Right lobe of liver (tissue), 6 donors: ENCODE results near the gene TNS1. TPM values are rescaled to one million over a fixed set of nuclear protein-coding genes. Genes with fewer than 3 reads are reported as not detected.

Experiments
- ATAC-seq, 4 donors: fragments of 200-7000 bp; cut with Tn5 transposase; one replicate each; pipeline ENCODE4 v1.9.1; 2020; ENCODE audit warnings: mild to moderate bottlenecking in 4 of 4, moderate library complexity in 4 of 4
- DNase-seq, 3 donors: peaks; one replicate each; pipeline ENCODE4 v3.0.0-alpha.2; 2020
- H3K27ac ChIP-seq, 3 donors: fragments of 200-600 bp; one replicate each; pipeline ENCODE4 v1.8.0; 2022
- H3K27me3 ChIP-seq, 2 donors: fragments of 200-600 bp; one replicate each; pipeline ENCODE4 v1.8.0; 2022
- H3K36me3 ChIP-seq, 4 donors: fragments of 200-600 bp; sonication (generic) in 1 of 4; one replicate each; pipeline versions ENCODE4 v1.5.1 to v1.8.0; 2017 to 2022; ENCODE audit warnings: control low read depth in 1 of 4
- H3K4me1 ChIP-seq, 4 donors: fragments of 200-600 bp; sonication (generic) in 1 of 4; one replicate each; pipeline versions ENCODE4 v1.5.1 to v1.8.0; 2017 to 2022; ENCODE audit warnings: control low read depth in 1 of 4
- H3K4me3 ChIP-seq, 3 donors: fragments of 200-600 bp; one replicate each; pipeline ENCODE4 v1.8.0; 2022
- H3K9me3 ChIP-seq, 4 donors: fragments of 200-600 bp; sonication (generic) in 1 of 4; one replicate each; pipeline versions ENCODE4 v1.5.1 to v1.8.0; 2017 to 2022; ENCODE audit warnings: control low read depth in 1 of 4
- POLR2A ChIP-seq: fragments of 450-650 bp; IDR thresholded peaks from one replicate; pipeline ENCODE4 v1.6.1; 2017; ENCODE audit warnings: antibody characterized with exemption, mild to moderate bottlenecking
- WGBS: methylation state at CpG from one replicate; pipeline ENCODE4 v1.1.6; 2018; ENCODE audit warnings: low coverage, low lambda C conversion rate; ENCODE audit not compliant: insufficient coverage; ENCODE audit errors: missing lambda C conversion rate; 5-methylcytosine and 5-hydroxymethylcytosine counted together
- intact Hi-C, 2 donors: fragments of 100-400 bp; cut with DNase I; formaldehyde crosslinking; loops; one replicate each; pipeline versions ENCODE4 v1.11.2 to v1.14.1; 2022
- total RNA-seq, 6 experiments: library from RNA; depleted of rRNA in 2 of 6; stranded (reverse); fragments of >200 nt in 2 of 6; fragmentation: NEBNext Ultra II Directional in 3 of 6; extraction: Animal tissue kit (Norgen Biotek cat#: 25700) in 3 of 6; gene quantifications; one replicate each; pipeline versions ENCODE4 v1.1.0 to v1.2.4, GENCODE V29; 2016 to 2023
- TF ChIP-seq, protein P1 (sequence below), 4 donors: fragments of 200-600 bp in 3 of 4; fragments of 450-650 bp in 1 of 4; IDR thresholded peaks; one replicate each; pipeline versions ENCODE4 v1.5.1 to v1.8.0; 2016 to 2022; ENCODE audit warnings: antibody characterized with exemption in 4 of 4, mild to moderate bottlenecking in 2 of 4
- donor health status: DM: no; HTN: yes; CAD: no.
- donor health status: DM: no; HTN: no; CAD: no.
- donor health status: DM: no; HTN: no; CAD: no.
- donor health status: DM: no; HTN: yes; CAD: no.
- donor health status: DM: no; HTN: yes; CAD: no.

Gene TNS1
- total RNA-seq, 6 experiments from 2014 or later, result 68.4 to 209 (median 99.2) TPM

DNA sequence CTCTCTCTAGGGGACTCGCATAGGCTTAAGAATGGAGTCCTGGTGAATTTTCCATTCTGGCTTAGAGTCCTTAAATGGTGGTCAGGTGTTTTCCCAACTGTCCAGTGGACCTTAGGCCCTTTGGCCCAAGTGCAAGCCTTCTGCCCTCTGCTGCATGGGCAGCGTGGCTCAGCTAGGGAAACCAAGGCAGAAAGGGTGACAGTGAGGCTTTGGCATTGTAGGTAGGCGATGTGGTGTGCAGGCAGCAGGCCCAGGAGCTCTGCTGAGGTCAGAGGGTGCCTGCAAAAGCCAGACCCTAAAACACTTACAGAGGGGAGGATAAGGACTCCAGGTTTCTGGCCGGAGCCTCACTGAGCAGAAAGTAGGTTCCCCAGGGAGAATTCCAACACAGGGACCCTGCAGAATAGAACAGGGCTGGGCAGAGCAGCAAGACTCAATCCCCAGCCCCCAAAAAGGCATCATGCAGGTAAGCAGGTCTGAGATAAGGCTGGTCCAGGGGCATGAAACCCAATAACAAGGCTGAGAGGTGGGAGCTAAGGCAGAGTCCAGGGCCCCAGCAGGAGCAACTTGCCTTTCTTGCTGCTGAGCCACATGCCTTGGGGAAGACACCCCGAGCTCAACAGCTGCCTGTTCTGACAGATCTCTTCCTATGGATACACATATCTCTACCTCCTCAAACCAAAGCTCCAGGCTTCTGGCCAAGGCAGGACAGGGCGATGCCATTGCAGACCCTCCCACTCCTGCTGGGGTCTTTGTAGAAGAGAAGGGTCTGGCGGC lies 199.7 kb downstream of the TNS1 start:
- DNase-seq (peak in 1 of 3 donors; percentile 44), ATAC-seq (peak in 1 of 4 donors; percentile 3)
- Histone ChIP-seq H3K4me3 (no peak overlapping the region), H3K36me3 (peaks cover 11 to 42% (median 29%) of the 10 kb centered on the region in 4 donors), H3K27ac (no peak overlapping the region), H3K9me3 (no peaks in the 10 kb centered on the region), H3K27me3 (no peaks in the 10 kb centered on the region), H3K4me1 (peaks cover 0 to 5% (median 0%) of the 10 kb centered on the region in 4 donors)
- TF ChIP-seq POLR2A, result no peak
- TF ChIP-seq, protein P1, sequence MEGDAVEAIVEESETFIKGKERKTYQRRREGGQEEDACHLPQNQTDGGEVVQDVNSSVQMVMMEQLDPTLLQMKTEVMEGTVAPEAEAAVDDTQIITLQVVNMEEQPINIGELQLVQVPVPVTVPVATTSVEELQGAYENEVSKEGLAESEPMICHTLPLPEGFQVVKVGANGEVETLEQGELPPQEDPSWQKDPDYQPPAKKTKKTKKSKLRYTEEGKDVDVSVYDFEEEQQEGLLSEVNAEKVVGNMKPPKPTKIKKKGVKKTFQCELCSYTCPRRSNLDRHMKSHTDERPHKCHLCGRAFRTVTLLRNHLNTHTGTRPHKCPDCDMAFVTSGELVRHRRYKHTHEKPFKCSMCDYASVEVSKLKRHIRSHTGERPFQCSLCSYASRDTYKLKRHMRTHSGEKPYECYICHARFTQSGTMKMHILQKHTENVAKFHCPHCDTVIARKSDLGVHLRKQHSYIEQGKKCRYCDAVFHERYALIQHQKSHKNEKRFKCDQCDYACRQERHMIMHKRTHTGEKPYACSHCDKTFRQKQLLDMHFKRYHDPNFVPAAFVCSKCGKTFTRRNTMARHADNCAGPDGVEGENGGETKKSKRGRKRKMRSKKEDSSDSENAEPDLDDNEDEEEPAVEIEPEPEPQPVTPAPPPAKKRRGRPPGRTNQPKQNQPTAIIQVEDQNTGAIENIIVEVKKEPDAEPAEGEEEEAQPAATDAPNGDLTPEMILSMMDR (IDR thresholded peaks at IDR 0.05), result no peak
- intact Hi-C loops, result loop anchor here in 1 of 2 donors (10.0 kb wide), 1 partner anchor 72 kb away; no protein-coding TSS in a partner anchor
- WGBS, result 90% methylated on average over 2 of the region's 7 CpGs

DNA sequence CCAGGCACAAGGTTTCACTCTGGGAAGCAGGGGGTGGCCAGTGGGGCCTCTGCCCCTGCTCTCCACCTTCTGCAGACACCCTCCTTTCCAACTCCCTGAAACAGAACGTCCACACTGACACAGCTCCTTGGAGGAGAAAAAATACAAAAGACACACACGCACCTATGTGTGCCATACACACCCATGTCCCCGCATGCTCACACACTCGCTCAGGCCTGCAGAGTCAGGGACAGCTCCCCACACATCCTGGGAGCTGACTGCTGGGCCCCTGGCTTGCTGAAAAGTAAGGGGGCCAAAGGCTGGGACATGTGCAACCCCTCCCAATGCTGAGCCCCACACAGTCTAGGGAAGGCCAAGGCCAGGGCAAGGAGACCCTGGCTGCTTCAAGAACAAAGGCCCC lies 200.5 kb downstream of the TNS1 start:
- 50% methylated on average over 1 of the region's 4 CpGs for WGBS
- ATAC-seq (no peak), DNase-seq (peak in 1 of 3 donors; percentile 35)
- Histone ChIP-seq H3K4me3 (no peak overlapping the region), H3K9me3 (no peaks in the 10 kb centered on the region), H3K4me1 (peaks cover 0 to 1% (median 0%) of the 10 kb centered on the region in 4 donors), H3K36me3 (peaks cover 4 to 34% (median 26%) of the 10 kb centered on the region in 4 donors), H3K27me3 (no peaks in the 10 kb centered on the region), H3K27ac (no peak overlapping the region)
- TF ChIP-seq POLR2A, result no peak
- TF ChIP-seq, protein P1 (IDR thresholded peaks at IDR 0.05), result no peak
- intact Hi-C loops, result loop anchor here in 1 of 2 donors (10.0 kb wide), 1 partner anchor 73 kb away; no protein-coding TSS in a partner anchor

DNA sequence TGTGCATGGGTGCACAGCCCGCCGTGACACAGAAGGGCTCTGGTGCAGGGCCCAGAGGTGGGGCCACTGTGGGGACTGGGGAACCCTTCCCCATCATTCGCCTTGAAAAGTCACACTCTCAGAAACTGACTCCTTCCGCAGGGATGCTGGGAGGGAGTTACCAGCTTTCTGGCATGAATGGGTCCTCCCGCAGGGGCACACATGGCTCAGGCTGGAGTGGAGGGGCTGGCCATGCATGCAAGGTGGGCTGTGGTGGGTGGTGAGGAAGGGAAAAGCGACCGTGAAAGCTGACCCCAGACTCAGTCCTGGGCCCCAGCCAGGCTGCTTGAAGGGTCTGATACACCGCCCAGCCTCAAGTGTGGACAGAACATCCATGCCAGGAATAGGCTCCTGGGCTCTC lies 201.1 kb downstream of the TNS1 start:
- H3K36me3 ChIP-seq, result peaks cover 0 to 28% (median 20%) of the 10 kb centered on the region in 4 donors
- ATAC-seq, result no peak
- H3K4me1 ChIP-seq, result no peaks in the 10 kb centered on the region
- no peaks in the 10 kb centered on the region for H3K9me3 ChIP-seq
- no peak overlapping the region for H3K27ac ChIP-seq
- H3K27me3 ChIP-seq, result no peaks in the 10 kb centered on the region
- DNase-seq, result peak in 1 of 3 donors; percentile 43
- no peak overlapping the region for H3K4me3 ChIP-seq
- intact Hi-C loops, result loop anchor here in 1 of 2 donors (10.0 kb wide), 1 partner anchor 73 kb away; no protein-coding TSS in a partner anchor
- WGBS, result no CpG with 5 or more reads among the region's 8 CpGs
- TF ChIP-seq, protein P1 (IDR thresholded peaks at IDR 0.05), result no peak
- no peak for TF ChIP-seq POLR2A

DNA sequence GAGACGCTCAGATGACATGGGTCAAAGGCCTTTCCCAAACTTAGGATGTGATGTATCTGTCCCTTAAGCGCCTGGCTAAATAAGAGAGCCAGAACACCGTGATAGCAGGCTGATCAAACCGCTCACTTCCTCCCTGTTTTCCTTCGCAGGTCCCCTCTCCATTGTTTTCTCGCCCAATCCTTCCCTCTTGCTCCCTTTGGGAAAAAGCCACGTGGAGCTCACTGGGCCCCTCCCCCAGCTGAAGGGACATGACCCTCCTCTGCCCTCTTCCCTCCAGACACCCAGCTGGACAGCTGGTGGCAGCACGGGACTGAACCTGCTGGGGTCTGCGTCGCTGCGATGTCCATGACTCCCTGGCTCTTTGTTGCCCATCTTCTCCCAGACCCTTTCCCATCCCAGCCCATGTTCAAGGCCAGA lies 201.7 kb downstream of the TNS1 start:
- intact Hi-C loops, result loop anchor here in 1 of 2 donors (10.0 kb wide), 1 partner anchor 74 kb away; no protein-coding TSS in a partner anchor
- peaks cover 0 to 26% (median 15%) of the 10 kb centered on the region in 4 donors for H3K36me3 ChIP-seq

More for the DNA sequence above, 201.7 kb downstream of the TNS1 start:
- ATAC-seq (peak in 3 of 4 donors; percentile 1 to 8 (median 2)), DNase-seq (peak in 1 of 3 donors; percentile 41)
- TF ChIP-seq, protein P1 (IDR thresholded peaks at IDR 0.05), result no peak
- no peak for TF ChIP-seq POLR2A
- Histone ChIP-seq H3K27me3 (no peaks in the 10 kb centered on the region), H3K4me1 (no peaks in the 10 kb centered on the region), H3K4me3 (no peak overlapping the region), H3K9me3 (no peaks in the 10 kb centered on the region), H3K27ac (no peak overlapping the region)
- WGBS, result 52% methylated on average over 6 of the region's 11 CpGs
